ENCODE data around the gene CACNA2D2.

- no peak for TF ChIP-seq CTCF (IDR thresholded peaks at IDR 0.05)
- TF ChIP-seq POLR2A (IDR thresholded peaks at IDR 0.05) = no peak
- no peak for TF ChIP-seq EP300 (IDR thresholded peaks at IDR 0.05)
These were observed 31.4 kb upstream of the CACNA2D2 start for GRCh38 chr3:50534681-50535330.
